Measurements from ENCODE around the gene POU2AF1. TPM values are rescaled to one million over a fixed set of nuclear protein-coding genes. Genes with fewer than 3 reads are reported as not detected.

POU2AF1 gene
- total and polyA plus RNA-seq, 4 donors: 2.0 to 6.9 (median 4.5) TPM

DNA sequence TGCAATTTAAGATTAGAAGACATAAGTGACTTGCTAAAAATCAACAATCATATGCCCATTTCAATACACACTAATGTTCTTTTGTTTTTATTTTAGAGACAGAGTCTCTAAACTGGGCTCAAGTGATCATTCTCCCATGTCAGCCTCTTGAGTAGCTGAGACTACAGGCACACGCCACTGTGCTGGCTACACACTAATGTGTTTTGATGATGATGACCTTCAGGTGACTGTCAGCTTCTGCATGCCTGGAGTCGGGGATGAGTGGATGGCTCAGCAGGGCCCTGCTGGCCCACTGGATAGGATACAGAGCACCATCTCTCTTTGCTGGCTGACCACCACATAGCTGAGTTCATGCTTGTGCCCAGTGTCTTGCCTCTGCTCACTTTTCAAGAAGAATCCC lies 27.0 kb upstream of the POU2AF1 start:
- H3K9ac ChIP-seq (ENCODE audit: insufficient read depth in 1 of 2, low read length in 2 of 2): no peak overlapping the region
- peaks cover 0 to 3% (median 0%) of the 10 kb centered on the region in 4 donors for H3K9me3 ChIP-seq (ENCODE audit: control insufficient read depth in 4 of 4, insufficient read depth in 3 of 4, low read length in 3 of 4)
- no peak for DNase-seq
- no peak for ATAC-seq (ENCODE audit: insufficient read depth, low FRiP score)
- no peaks in the 10 kb centered on the region for H3K36me3 ChIP-seq (ENCODE audit: control insufficient read depth in 4 of 4, insufficient read depth in 4 of 4, low read length in 4 of 4)
- no peak overlapping the region for H3K27ac ChIP-seq (ENCODE audit: low read depth in 1 of 2, low read length in 1 of 2)
- peaks cover 0 to 2% (median 0%) of the 10 kb centered on the region in 5 donors for H3K4me1 ChIP-seq (ENCODE audit: control insufficient read depth in 5 of 5, insufficient read depth in 5 of 5, low read length in 5 of 5)
- no peaks in the 10 kb centered on the region for H3K27me3 ChIP-seq (ENCODE audit: control insufficient read depth in 3 of 3, insufficient read depth in 3 of 3, low read length in 2 of 3)
- H3K4me3 ChIP-seq: no peak overlapping the region
- TF ChIP-seq, protein P1, sequence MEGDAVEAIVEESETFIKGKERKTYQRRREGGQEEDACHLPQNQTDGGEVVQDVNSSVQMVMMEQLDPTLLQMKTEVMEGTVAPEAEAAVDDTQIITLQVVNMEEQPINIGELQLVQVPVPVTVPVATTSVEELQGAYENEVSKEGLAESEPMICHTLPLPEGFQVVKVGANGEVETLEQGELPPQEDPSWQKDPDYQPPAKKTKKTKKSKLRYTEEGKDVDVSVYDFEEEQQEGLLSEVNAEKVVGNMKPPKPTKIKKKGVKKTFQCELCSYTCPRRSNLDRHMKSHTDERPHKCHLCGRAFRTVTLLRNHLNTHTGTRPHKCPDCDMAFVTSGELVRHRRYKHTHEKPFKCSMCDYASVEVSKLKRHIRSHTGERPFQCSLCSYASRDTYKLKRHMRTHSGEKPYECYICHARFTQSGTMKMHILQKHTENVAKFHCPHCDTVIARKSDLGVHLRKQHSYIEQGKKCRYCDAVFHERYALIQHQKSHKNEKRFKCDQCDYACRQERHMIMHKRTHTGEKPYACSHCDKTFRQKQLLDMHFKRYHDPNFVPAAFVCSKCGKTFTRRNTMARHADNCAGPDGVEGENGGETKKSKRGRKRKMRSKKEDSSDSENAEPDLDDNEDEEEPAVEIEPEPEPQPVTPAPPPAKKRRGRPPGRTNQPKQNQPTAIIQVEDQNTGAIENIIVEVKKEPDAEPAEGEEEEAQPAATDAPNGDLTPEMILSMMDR (IDR thresholded peaks at IDR 0.05; ENCODE audit: control extremely low read depth, extremely low read depth): no peak
- WGBS, 2 donors: 85 to 93% methylated on average over 2 of the region's 2 CpGs

DNA sequence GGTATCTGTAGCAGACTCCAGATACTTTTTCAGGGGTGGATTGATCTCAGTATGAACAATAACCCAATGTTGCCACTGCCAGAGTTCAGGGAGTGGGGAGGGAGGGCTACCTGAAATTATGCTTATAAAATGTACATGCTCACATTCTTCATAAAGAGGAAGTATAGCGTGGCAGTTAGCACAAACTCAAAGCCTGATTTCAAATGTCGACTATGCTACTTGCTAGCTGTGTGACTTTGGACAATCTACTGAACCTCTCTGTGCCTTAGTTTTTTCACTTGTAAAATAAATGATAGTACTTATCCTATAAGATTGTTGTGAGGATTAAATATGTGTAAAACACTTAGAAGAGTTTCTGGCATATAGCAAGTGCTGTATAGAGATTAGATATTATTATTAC lies 26.5 kb upstream of the POU2AF1 start:
- TF ChIP-seq, protein P1 (IDR thresholded peaks at IDR 0.05; ENCODE audit: control extremely low read depth, extremely low read depth): no peak
- Histone ChIP-seq H3K9ac (ENCODE audit: insufficient read depth in 1 of 2, low read length in 2 of 2) (no peak overlapping the region), H3K36me3 (ENCODE audit: control insufficient read depth in 4 of 4, insufficient read depth in 4 of 4, low read length in 4 of 4) (no peaks in the 10 kb centered on the region), H3K9me3 (ENCODE audit: control insufficient read depth in 4 of 4, insufficient read depth in 3 of 4, low read length in 3 of 4) (peaks cover 0 to 3% (median 0%) of the 10 kb centered on the region in 4 donors), H3K27me3 (ENCODE audit: control insufficient read depth in 3 of 3, insufficient read depth in 3 of 3, low read length in 2 of 3) (no peaks in the 10 kb centered on the region), H3K27ac (ENCODE audit: low read depth in 1 of 2, low read length in 1 of 2) (no peak overlapping the region), H3K4me3 (no peak overlapping the region), H3K4me1 (ENCODE audit: control insufficient read depth in 5 of 5, insufficient read depth in 5 of 5, low read length in 5 of 5) (peaks cover 0 to 2% (median 0%) of the 10 kb centered on the region in 5 donors)
- WGBS, 2 donors: 80 to 85% methylated on average over 2 of the region's 2 CpGs
- ATAC-seq (ENCODE audit: insufficient read depth, low FRiP score) (no peak), DNase-seq (no peak)

- H3K4me3 ChIP-seq: no peak overlapping the region
- 86 to 90% methylated on average over 3 of the region's 3 CpGs for WGBS, 2 donors
- no peak for ATAC-seq (ENCODE audit: insufficient read depth, low FRiP score)
These were observed 24.1 kb upstream of the POU2AF1 start for GRCh38 chr11:111403051-111403726.

More at GRCh38 chr11:111403051-111403726, 24.1 kb upstream of the POU2AF1 start:
- H3K4me1 ChIP-seq (ENCODE audit: control insufficient read depth in 5 of 5, insufficient read depth in 5 of 5, low read length in 5 of 5): no peaks in the 10 kb centered on the region
- H3K9me3 ChIP-seq (ENCODE audit: control insufficient read depth in 4 of 4, insufficient read depth in 3 of 4, low read length in 3 of 4): peaks cover 0 to 3% (median 0%) of the 10 kb centered on the region in 4 donors
- no peak overlapping the region for H3K27ac ChIP-seq (ENCODE audit: low read depth in 1 of 2, low read length in 1 of 2)
- no peaks in the 10 kb centered on the region for H3K36me3 ChIP-seq (ENCODE audit: control insufficient read depth in 4 of 4, insufficient read depth in 4 of 4, low read length in 4 of 4)
- TF ChIP-seq, protein P1 (IDR thresholded peaks at IDR 0.05; ENCODE audit: control extremely low read depth, extremely low read depth): no peak
- DNase-seq: no peak
- H3K27me3 ChIP-seq (ENCODE audit: control insufficient read depth in 3 of 3, insufficient read depth in 3 of 3, low read length in 2 of 3): no peaks in the 10 kb centered on the region
- H3K9ac ChIP-seq (ENCODE audit: insufficient read depth in 1 of 2, low read length in 2 of 2): no peak overlapping the region

Measured in lung (tissue), 12 donors.